ENCODE data around the gene NANS. TPM values are rescaled to one million over a fixed set of nuclear protein-coding genes. Genes with fewer than 3 reads are reported as not detected.
A peak's percentile ranks its signal among the peaks of the same experiment; 100 is the strongest.
"Not testable (repeated sequence)": the region's sequence is repeated elsewhere in the genome, so short reads cannot be mapped to it uniquely, and the experiment has no call there.

Gene NANS
- polyA plus RNA-seq: 26.9 TPM

- peak within 1 kb of the TSS; percentile 98 to 99 (median 98) for H3K4me3 Mint-ChIP-seq
- peak within 1 kb of the TSS; percentile 92 to 94 (median 93) for H3K27ac Mint-ChIP-seq
- no peaks in the 10 kb centered on the region for H3K36me3 Mint-ChIP-seq
- peaks cover 6 to 22% (median 12%) of the 10 kb centered on the region in 3 donors for H3K4me1 Mint-ChIP-seq
- no peaks in the 10 kb centered on the region for H3K27me3 Mint-ChIP-seq
- no peaks in the 10 kb centered on the region for H3K9me3 Mint-ChIP-seq
Measured at GRCh38 chr9:98056269-98057137, at the start of gene NANS. Gene NANS (plus strand): TSS chr9:98056732. CDS start chr9:98056809, 77 bp downstream.

- Mint-ChIP-seq H3K9me3 (no peaks in the 10 kb centered on the region), H3K4me1 (peaks cover 16 to 18% (median 18%) of the 10 kb centered on the region in 3 donors), H3K4me3 (no peak overlapping the region), H3K27me3 (no peaks in the 10 kb centered on the region), H3K36me3 (peaks cover 3% of the 10 kb centered on the region), H3K27ac (peak overlapping the region in 1 of 3 donors; percentile 27)
Measured at GRCh38 chr9:98007251-98007928, 49.1 kb upstream of the NANS start.

- H3K27ac Mint-ChIP-seq: no peak overlapping the region
- H3K4me1 Mint-ChIP-seq: peaks cover 16 to 18% (median 18%) of the 10 kb centered on the region in 3 donors
- H3K36me3 Mint-ChIP-seq: peaks cover 3% of the 10 kb centered on the region
- no peaks in the 10 kb centered on the region for H3K27me3 Mint-ChIP-seq
- no peaks in the 10 kb centered on the region for H3K9me3 Mint-ChIP-seq
- H3K4me3 Mint-ChIP-seq: no peak overlapping the region
Measured at GRCh38 chr9:98008764-98009163, 47.8 kb upstream of the NANS start.

- peaks cover 16 to 18% (median 18%) of the 10 kb centered on the region in 3 donors for H3K4me1 Mint-ChIP-seq
- peaks cover 3% of the 10 kb centered on the region for H3K36me3 Mint-ChIP-seq
- H3K27me3 Mint-ChIP-seq: no peaks in the 10 kb centered on the region
- H3K27ac Mint-ChIP-seq: peak overlapping the region; percentile 29 to 71 (median 59)
- no peaks in the 10 kb centered on the region for H3K9me3 Mint-ChIP-seq
- H3K4me3 Mint-ChIP-seq: peak overlapping the region in 1 of 4 donors; percentile 57
Measured at GRCh38 chr9:98009437-98009836, 47.1 kb upstream of the NANS start.

GRCh38 chr9:98009936-98010335 lies 46.6 kb upstream of the NANS start:
- peak overlapping the region; percentile 44 to 71 (median 59) for H3K27ac Mint-ChIP-seq
- peaks cover 16 to 18% (median 18%) of the 10 kb centered on the region in 3 donors for H3K4me1 Mint-ChIP-seq
- peak overlapping the region in 1 of 4 donors; percentile 57 for H3K4me3 Mint-ChIP-seq
- no peaks in the 10 kb centered on the region for H3K27me3 Mint-ChIP-seq
- H3K36me3 Mint-ChIP-seq: peaks cover 3% of the 10 kb centered on the region
- no peaks in the 10 kb centered on the region for H3K9me3 Mint-ChIP-seq

GRCh38 chr9:98010445-98010844 lies 46.1 kb upstream of the NANS start:
- Mint-ChIP-seq H3K36me3 (peaks cover 3% of the 10 kb centered on the region), H3K4me3 (peak overlapping the region in 1 of 4 donors; percentile 44), H3K27me3 (no peaks in the 10 kb centered on the region), H3K9me3 (no peaks in the 10 kb centered on the region), H3K4me1 (peaks cover 17 to 20% (median 18%) of the 10 kb centered on the region in 3 donors), H3K27ac (peak overlapping the region; percentile 6 to 82 (median 44))

- peaks cover 17 to 20% (median 18%) of the 10 kb centered on the region in 3 donors for H3K4me1 Mint-ChIP-seq
- H3K9me3 Mint-ChIP-seq: no peaks in the 10 kb centered on the region
- no peaks in the 10 kb centered on the region for H3K27me3 Mint-ChIP-seq
- H3K36me3 Mint-ChIP-seq: peaks cover 3% of the 10 kb centered on the region
- H3K27ac Mint-ChIP-seq: peak overlapping the region; percentile 6 to 82 (median 44)
- no peak overlapping the region for H3K4me3 Mint-ChIP-seq
Measured at GRCh38 chr9:98011122-98011521, 45.4 kb upstream of the NANS start.

GRCh38 chr9:98016137-98016680 lies 40.3 kb upstream of the NANS start:
- H3K4me3 Mint-ChIP-seq: no peak overlapping the region
- H3K4me1 Mint-ChIP-seq: peaks cover 0 to 6% (median 2%) of the 10 kb centered on the region in 3 donors
- no peaks in the 10 kb centered on the region for H3K9me3 Mint-ChIP-seq
- no peak overlapping the region for H3K27ac Mint-ChIP-seq
- H3K36me3 Mint-ChIP-seq: peaks cover 13% of the 10 kb centered on the region
- no peaks in the 10 kb centered on the region for H3K27me3 Mint-ChIP-seq

- Mint-ChIP-seq H3K4me3 (no peak overlapping the region), H3K27me3 (no peaks in the 10 kb centered on the region), H3K36me3 (peaks cover 12% of the 10 kb centered on the region), H3K9me3 (no peaks in the 10 kb centered on the region), H3K27ac (no peak overlapping the region), H3K4me1 (peaks cover 0 to 4% (median 2%) of the 10 kb centered on the region in 3 donors)
Measured at GRCh38 chr9:98017306-98017705, 39.2 kb upstream of the NANS start.

- H3K36me3 Mint-ChIP-seq: peaks cover 12% of the 10 kb centered on the region
- H3K27me3 Mint-ChIP-seq: no peaks in the 10 kb centered on the region
- no peak overlapping the region for H3K27ac Mint-ChIP-seq
- H3K9me3 Mint-ChIP-seq: no peaks in the 10 kb centered on the region
- H3K4me3 Mint-ChIP-seq: no peak overlapping the region
- peaks cover 0 to 4% (median 2%) of the 10 kb centered on the region in 3 donors for H3K4me1 Mint-ChIP-seq
Measured at GRCh38 chr9:98018347-98018746, 38.2 kb upstream of the NANS start.

- Mint-ChIP-seq H3K4me1 (peaks cover 0 to 4% (median 2%) of the 10 kb centered on the region in 3 donors), H3K36me3 (peaks cover 12% of the 10 kb centered on the region), H3K27me3 (no peaks in the 10 kb centered on the region), H3K4me3 (no peak overlapping the region), H3K27ac (no peak overlapping the region), H3K9me3 (no peaks in the 10 kb centered on the region)
Measured at GRCh38 chr9:98019098-98019497, 37.4 kb upstream of the NANS start.

GRCh38 chr9:98019869-98020268 lies 36.7 kb upstream of the NANS start:
- H3K27me3 Mint-ChIP-seq, H3K9me3 Mint-ChIP-seq, H3K4me1 Mint-ChIP-seq, H3K4me3 Mint-ChIP-seq: not testable (repeated sequence)
- peak overlapping the region in 1 of 3 donors; percentile 39 for H3K27ac Mint-ChIP-seq
- peaks cover 12% of the 10 kb centered on the region for H3K36me3 Mint-ChIP-seq

- Mint-ChIP-seq H3K4me1 (peaks cover 0 to 5% (median 0%) of the 10 kb centered on the region in 3 donors), H3K27me3 (no peaks in the 10 kb centered on the region), H3K36me3 (peaks cover 12% of the 10 kb centered on the region), H3K27ac (peak overlapping the region in 1 of 3 donors; percentile 39), H3K9me3 (no peaks in the 10 kb centered on the region), H3K4me3 (no peak overlapping the region)
Measured at GRCh38 chr9:98020476-98021145, 35.9 kb upstream of the NANS start.

GRCh38 chr9:98021306-98022040 lies 35.1 kb upstream of the NANS start:
- no peaks in the 10 kb centered on the region for H3K9me3 Mint-ChIP-seq
- H3K4me1 Mint-ChIP-seq: peaks cover 0 to 5% (median 0%) of the 10 kb centered on the region in 3 donors
- H3K27ac Mint-ChIP-seq: no peak overlapping the region
- peaks cover 14% of the 10 kb centered on the region for H3K36me3 Mint-ChIP-seq
- no peak overlapping the region for H3K4me3 Mint-ChIP-seq
- H3K27me3 Mint-ChIP-seq: no peaks in the 10 kb centered on the region
